ENCODE data around the gene PADI3. TPM values are rescaled to one million over a fixed set of nuclear protein-coding genes. Genes with fewer than 3 reads are reported as not detected.
"Not testable (repeated sequence)": the region's sequence is repeated elsewhere in the genome, so short reads cannot be mapped to it uniquely, and the experiment has no call there.

The PADI3 gene
- polyA plus RNA-seq, 2 donors = 14.1 to 31.0 TPM

DNA sequence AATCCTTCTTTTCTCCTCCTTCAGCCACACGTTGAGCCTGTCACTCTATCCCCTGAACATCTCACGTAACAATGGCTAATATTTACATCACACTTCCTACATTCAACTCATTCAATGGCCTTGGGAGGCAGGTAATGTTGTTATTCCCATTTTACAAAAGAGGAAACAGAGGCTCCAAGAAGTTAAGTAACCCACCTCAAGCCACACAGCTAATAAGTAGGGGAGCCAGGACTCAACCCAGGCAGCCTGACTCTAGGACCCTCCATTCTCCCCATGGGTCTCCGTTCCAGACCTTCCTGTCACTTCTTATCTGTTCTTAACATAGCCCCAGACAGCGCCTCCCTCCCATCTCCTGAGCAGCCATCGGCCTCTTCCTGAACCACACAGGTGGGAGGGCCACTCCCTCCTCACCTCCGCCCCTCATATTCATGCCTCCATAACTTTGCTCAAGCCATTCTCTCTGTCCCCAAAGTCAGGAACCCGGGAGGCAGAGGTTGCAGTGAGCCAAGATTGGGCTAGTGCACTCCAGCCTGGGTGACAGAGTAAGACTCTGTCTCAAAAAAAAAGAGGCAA lies 61.3 kb downstream of the PADI3 start:
- Histone ChIP-seq H3K9me3 (ENCODE audit: control insufficient read depth in 2 of 2, insufficient read depth in 1 of 2, low read depth in 1 of 2, low read length in 1 of 2) (no peaks in the 10 kb centered on the region), H3K27ac (ENCODE audit: low read depth in 2 of 2, low read length in 1 of 2) (no peak overlapping the region), H3K27me3 (ENCODE audit: control insufficient read depth in 1 of 2, insufficient read depth in 2 of 2, low read length in 2 of 2) (no peaks in the 10 kb centered on the region), H3K36me3 (ENCODE audit: control insufficient read depth in 2 of 2, insufficient read depth in 2 of 2, low read length in 1 of 2) (no peaks in the 10 kb centered on the region), H3K4me1 (ENCODE audit: control insufficient read depth in 2 of 2, insufficient read depth in 2 of 2, low read length in 1 of 2) (peaks cover 0 to 10% of the 10 kb centered on the region in 2 donors), H3K4me3 (ENCODE audit: low read depth in 1 of 2, low read length in 2 of 2) (no peak overlapping the region)
- 65 to 68% methylated on average over 7 of the region's 7 CpGs for WGBS, 2 donors

DNA sequence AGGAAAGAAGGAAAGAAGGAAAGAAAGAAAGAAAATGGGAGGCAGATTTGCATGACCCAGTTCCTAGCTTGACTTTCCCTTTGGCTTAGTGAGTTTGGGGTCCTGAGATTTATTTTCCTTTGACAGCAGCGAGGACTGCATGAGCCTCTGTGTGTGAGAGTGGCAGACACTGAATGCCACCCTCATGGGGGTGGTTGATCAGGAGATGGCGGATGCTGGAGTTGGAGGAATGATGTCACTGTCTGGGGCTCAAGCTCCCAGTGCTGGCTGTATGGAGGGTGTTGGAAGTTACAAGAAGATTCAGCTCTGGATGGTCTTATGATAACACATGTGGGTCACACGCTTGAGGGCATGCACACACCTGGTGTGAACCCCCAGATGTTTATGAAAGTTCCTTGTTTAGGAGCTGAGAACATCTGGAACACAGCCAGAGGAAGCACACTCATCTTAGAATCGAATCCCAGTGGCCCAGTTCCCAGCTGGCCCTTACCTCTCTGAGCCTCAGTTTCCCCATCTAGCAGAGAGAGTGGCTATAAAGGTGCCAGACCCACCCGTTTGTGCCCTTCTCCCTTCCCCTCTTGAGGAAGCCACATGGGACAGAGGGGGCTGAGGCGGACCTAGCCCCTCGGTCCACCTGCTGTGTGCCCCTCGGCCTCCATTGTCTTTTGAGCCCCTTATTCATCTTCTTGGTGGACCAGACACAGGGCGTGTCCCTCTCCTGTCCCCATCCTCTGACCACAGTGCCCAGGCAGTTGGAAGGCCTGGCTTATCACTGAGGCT lies 64.8 kb downstream of the PADI3 start:
- Histone ChIP-seq H3K27me3 (ENCODE audit: control insufficient read depth in 1 of 2, insufficient read depth in 2 of 2, low read length in 2 of 2) (no peaks in the 10 kb centered on the region), H3K4me3 (ENCODE audit: low read depth in 1 of 2, low read length in 2 of 2) (no peak overlapping the region), H3K27ac (ENCODE audit: low read depth in 2 of 2, low read length in 1 of 2) (no peak overlapping the region), H3K36me3 (ENCODE audit: control insufficient read depth in 2 of 2, insufficient read depth in 2 of 2, low read length in 1 of 2) (no peaks in the 10 kb centered on the region), H3K4me1 (ENCODE audit: control insufficient read depth in 2 of 2, insufficient read depth in 2 of 2, low read length in 1 of 2) (peaks cover 0 to 4% of the 10 kb centered on the region in 2 donors), H3K9me3 (ENCODE audit: control insufficient read depth in 2 of 2, insufficient read depth in 1 of 2, low read depth in 1 of 2, low read length in 1 of 2) (no peaks in the 10 kb centered on the region)
- whole genome bisulfite sequencing, 2 donors = 79 to 83% methylated on average over 9 of the region's 9 CpGs

DNA sequence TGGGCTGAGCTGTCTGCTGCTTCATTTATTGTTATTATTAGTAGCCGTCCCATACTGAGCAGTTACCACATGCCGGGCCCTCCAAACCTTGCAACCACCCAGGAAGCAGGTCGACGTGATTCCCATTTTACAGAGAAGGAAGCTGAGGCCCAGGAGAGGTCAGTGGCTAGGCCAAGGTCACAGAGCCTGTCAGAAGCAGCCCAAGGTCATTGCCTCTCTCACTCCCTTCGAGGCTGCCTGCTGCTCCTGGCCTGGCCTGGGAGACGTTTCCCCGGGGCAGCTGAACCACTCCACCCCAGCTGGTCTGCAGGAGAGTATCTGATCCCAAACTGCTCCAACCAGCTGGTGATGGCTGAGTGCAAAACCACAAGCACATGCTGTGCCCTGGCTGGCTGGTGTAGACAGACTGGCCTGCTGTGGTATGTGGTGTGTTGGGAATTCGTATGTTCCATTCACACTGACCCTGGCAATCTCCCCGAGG lies 65.6 kb downstream of the PADI3 start:
- Histone ChIP-seq H3K27me3 (ENCODE audit: control insufficient read depth in 1 of 2, insufficient read depth in 2 of 2, low read length in 2 of 2) (no peaks in the 10 kb centered on the region), H3K4me3 (ENCODE audit: low read depth in 1 of 2, low read length in 2 of 2) (no peak overlapping the region), H3K9me3 (ENCODE audit: control insufficient read depth in 2 of 2, insufficient read depth in 1 of 2, low read depth in 1 of 2, low read length in 1 of 2) (no peaks in the 10 kb centered on the region), H3K27ac (ENCODE audit: low read depth in 2 of 2, low read length in 1 of 2) (no peak overlapping the region), H3K36me3 (ENCODE audit: control insufficient read depth in 2 of 2, insufficient read depth in 2 of 2, low read length in 1 of 2) (no peaks in the 10 kb centered on the region), H3K4me1 (ENCODE audit: control insufficient read depth in 2 of 2, insufficient read depth in 2 of 2, low read length in 1 of 2) (peaks cover 0 to 3% of the 10 kb centered on the region in 2 donors)
- 58 to 61% methylated on average over 9 of the region's 9 CpGs for WGBS, 2 donors

DNA sequence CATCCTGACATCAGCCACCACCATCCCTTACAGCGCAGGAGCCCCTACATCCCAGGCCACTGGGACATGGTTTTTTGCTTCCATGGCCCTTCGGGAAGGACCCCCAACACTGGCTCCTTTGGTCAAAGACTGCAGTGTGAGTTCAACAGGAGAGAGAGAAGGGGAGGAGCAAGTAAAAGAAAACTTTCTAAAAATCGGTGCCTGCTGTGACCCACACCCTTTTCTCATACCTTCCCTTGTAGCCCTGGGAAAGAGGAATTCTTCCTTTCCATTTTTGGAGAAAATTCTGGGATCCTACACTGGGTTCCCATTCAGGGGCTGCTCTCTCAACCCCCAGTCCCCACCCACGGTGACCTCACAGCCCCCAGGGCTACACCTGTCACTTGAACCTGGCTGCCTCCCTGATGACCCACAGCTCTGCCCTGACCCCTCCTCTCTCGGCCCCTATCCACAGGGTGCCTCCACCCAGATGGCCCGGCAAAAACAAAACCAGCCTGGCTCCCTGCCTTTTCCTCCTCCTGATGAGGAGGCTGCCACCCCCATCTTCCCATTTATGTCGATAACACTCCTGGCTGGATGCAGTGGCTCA lies 66.7 kb downstream of the PADI3 start:
- H3K4me3 ChIP-seq (ENCODE audit: low read depth in 1 of 2, low read length in 2 of 2) = no peak overlapping the region

DNA sequence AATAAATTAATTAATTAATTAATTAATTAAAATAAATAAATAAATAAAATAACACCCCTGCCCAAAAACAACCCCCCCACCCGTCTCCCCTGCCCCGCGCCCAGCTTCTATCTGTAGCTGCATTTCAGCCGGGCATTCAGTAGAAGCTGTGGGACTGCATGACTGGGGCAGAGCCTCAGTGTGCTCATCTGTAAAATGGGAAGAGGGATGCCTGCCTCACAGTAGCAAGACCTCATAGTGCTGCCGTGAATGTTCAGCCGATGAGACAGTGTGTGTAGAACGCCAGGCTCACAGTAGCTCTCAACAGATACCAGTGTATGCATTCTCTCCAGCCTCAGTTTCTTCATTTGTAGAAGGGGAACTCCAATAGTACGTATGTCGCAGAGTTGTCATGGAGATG lies 67.8 kb downstream of the PADI3 start:
- H3K27me3 ChIP-seq (ENCODE audit: control insufficient read depth in 1 of 2, insufficient read depth in 2 of 2, low read length in 2 of 2) = no peaks in the 10 kb centered on the region
- 83 to 84% methylated on average over 9 of the region's 9 CpGs for WGBS, 2 donors

More for the DNA sequence above, 66.7 kb downstream of the PADI3 start:
- 45 to 48% methylated on average over 7 of the region's 7 CpGs for WGBS, 2 donors
- Histone ChIP-seq H3K36me3 (ENCODE audit: control insufficient read depth in 2 of 2, insufficient read depth in 2 of 2, low read length in 1 of 2) (no peaks in the 10 kb centered on the region), H3K27me3 (ENCODE audit: control insufficient read depth in 1 of 2, insufficient read depth in 2 of 2, low read length in 2 of 2) (no peaks in the 10 kb centered on the region), H3K27ac (ENCODE audit: low read depth in 2 of 2, low read length in 1 of 2) (no peak overlapping the region), H3K4me1 (ENCODE audit: control insufficient read depth in 2 of 2, insufficient read depth in 2 of 2, low read length in 1 of 2) (no peaks in the 10 kb centered on the region), H3K9me3 (ENCODE audit: control insufficient read depth in 2 of 2, insufficient read depth in 1 of 2, low read depth in 1 of 2, low read length in 1 of 2) (no peaks in the 10 kb centered on the region)

DNA sequence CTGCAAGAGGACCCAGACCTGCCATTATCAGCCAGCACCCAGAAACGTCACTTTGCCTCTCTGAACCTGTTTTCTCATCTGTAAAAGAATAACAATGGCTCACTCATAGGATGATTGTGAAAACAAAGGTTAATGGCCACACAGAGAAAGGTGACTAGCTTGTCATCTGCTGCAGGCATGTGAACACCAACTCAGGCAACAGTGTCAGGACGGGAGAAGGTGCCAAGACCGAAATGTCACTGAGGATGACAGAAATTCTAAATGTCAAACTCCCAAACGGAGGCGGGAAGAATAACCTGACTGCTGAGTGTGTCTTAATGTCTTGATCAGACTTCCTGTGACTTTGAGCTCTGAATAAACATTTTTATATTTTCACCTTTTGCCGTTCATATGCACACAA lies 69.4 kb downstream of the PADI3 start:
- no peaks in the 10 kb centered on the region for H3K27me3 ChIP-seq (ENCODE audit: control insufficient read depth in 1 of 2, insufficient read depth in 2 of 2, low read length in 2 of 2)
- no peak overlapping the region for H3K4me3 ChIP-seq (ENCODE audit: low read depth in 1 of 2, low read length in 2 of 2)
- no peaks in the 10 kb centered on the region for H3K9me3 ChIP-seq (ENCODE audit: control insufficient read depth in 2 of 2, insufficient read depth in 1 of 2, low read depth in 1 of 2, low read length in 1 of 2)
- no peak overlapping the region for H3K27ac ChIP-seq (ENCODE audit: low read depth in 2 of 2, low read length in 1 of 2)
- H3K4me1 ChIP-seq (ENCODE audit: control insufficient read depth in 2 of 2, insufficient read depth in 2 of 2, low read length in 1 of 2) = no peaks in the 10 kb centered on the region
- no peaks in the 10 kb centered on the region for H3K36me3 ChIP-seq (ENCODE audit: control insufficient read depth in 2 of 2, insufficient read depth in 2 of 2, low read length in 1 of 2)
- 51 to 56% methylated on average over 6 of the region's 6 CpGs for WGBS, 2 donors

More for the DNA sequence above, 67.8 kb downstream of the PADI3 start:
- Histone ChIP-seq H3K27ac (ENCODE audit: low read depth in 2 of 2, low read length in 1 of 2) (no peak overlapping the region), H3K9me3 (ENCODE audit: control insufficient read depth in 2 of 2, insufficient read depth in 1 of 2, low read depth in 1 of 2, low read length in 1 of 2) (no peaks in the 10 kb centered on the region), H3K36me3 (ENCODE audit: control insufficient read depth in 2 of 2, insufficient read depth in 2 of 2, low read length in 1 of 2) (no peaks in the 10 kb centered on the region), H3K4me1 (ENCODE audit: control insufficient read depth in 2 of 2, insufficient read depth in 2 of 2, low read length in 1 of 2) (no peaks in the 10 kb centered on the region), H3K4me3 (ENCODE audit: low read depth in 1 of 2, low read length in 2 of 2) (no peak overlapping the region)

DNA sequence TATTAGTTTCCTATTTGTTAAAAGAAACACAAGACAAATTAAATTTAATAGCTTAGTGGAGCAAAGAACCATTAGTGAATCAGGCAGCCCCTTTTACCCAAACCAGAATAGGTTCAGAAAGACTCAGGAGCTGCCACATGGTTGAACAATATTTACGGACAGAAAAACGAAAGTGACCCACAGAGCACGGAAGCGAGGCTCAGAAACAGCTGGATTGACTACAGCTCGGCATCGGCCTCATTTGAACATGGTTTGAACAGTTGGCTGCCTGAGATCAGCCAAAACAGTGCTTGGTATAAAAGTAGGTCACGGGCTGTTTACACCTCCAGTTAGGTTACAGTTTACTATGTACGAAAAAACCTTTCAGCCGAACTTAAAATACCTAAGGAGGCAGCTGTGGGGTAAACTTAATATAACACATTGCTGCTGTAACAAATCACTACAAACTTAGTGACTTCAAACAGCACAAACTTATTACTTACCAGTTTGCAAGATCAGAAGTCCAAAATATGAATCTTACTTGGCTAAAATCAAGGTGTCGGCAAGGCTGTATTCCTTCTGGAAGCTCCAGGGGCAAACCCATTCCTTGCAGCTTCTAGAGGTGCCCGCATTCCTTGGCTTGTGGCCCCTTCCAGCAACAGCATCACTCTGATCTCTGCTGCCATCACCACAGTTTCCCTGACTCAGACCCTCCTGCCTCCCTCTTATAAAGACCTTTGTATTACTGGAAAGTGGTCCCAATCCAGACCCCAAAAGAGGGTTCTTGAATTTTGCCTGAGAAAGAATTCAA lies 70.9 kb downstream of the PADI3 start:
- Histone ChIP-seq H3K27ac (ENCODE audit: low read depth in 2 of 2, low read length in 1 of 2) (no peak overlapping the region), H3K9me3 (ENCODE audit: control insufficient read depth in 2 of 2, insufficient read depth in 1 of 2, low read depth in 1 of 2, low read length in 1 of 2) (no peaks in the 10 kb centered on the region), H3K4me1 (ENCODE audit: control insufficient read depth in 2 of 2, insufficient read depth in 2 of 2, low read length in 1 of 2) (no peaks in the 10 kb centered on the region), H3K27me3 (ENCODE audit: control insufficient read depth in 1 of 2, insufficient read depth in 2 of 2, low read length in 2 of 2) (no peaks in the 10 kb centered on the region), H3K4me3 (ENCODE audit: low read depth in 1 of 2, low read length in 2 of 2) (no peak overlapping the region), H3K36me3 (ENCODE audit: control insufficient read depth in 2 of 2, insufficient read depth in 2 of 2, low read length in 1 of 2) (no peaks in the 10 kb centered on the region)
- 84 to 88% methylated on average over 11 of the region's 11 CpGs for WGBS, 2 donors

DNA sequence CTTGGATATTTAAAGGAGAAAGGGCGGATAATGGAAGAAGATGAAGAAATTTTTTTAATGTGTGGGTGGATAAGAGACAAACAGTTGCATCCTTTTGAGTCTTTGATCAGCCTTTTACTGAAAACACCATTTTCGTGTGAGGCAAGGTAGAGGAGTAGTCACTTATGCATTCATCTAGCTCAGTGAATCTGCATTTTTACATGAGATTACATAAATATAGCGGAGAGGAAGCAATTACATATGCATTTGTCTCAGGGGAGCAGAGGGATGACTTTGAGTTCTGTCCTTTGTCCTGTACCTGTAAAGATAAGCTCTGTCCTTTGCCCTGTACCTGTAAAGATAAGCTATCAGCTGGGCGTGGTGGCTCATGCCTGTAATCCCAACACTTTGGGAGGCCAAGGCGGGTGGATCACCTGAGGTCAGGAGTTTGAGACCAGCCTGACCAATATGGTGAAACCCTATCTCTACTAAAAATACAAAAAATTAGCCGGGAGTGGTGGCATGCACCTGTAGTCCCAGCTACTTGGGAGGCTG lies 73.0 kb downstream of the PADI3 start:
- not testable (repeated sequence) for H3K27ac ChIP-seq (ENCODE audit: low read depth in 2 of 2, low read length in 1 of 2); H3K27me3 ChIP-seq (ENCODE audit: control insufficient read depth in 1 of 2, insufficient read depth in 2 of 2, low read length in 2 of 2); H3K4me3 ChIP-seq (ENCODE audit: low read depth in 1 of 2, low read length in 2 of 2); H3K4me1 ChIP-seq (ENCODE audit: control insufficient read depth in 2 of 2, insufficient read depth in 2 of 2, low read length in 1 of 2); H3K9me3 ChIP-seq (ENCODE audit: control insufficient read depth in 2 of 2, insufficient read depth in 1 of 2, low read depth in 1 of 2, low read length in 1 of 2); H3K36me3 ChIP-seq (ENCODE audit: control insufficient read depth in 2 of 2, insufficient read depth in 2 of 2, low read length in 1 of 2)
- WGBS, 2 donors = 76 to 84% methylated on average over 6 of the region's 6 CpGs

DNA sequence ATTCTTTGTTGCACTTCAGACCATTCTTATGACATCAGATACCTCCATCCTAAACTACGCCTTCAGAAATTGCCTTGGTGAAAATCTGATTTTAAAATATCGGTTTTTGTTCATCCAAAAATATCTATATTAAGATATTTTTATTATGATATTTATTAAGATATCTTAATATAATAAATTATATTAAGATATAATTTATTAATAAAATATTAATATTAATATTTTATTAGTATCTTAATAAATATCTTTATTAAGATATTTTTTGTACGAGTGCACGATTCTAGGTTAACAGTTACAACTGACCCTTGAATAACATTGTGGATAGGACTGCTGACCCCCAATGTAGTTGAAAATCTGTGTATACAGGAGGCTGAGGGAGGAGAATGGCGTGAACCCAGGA lies 80.0 kb downstream of the PADI3 start:
- Histone ChIP-seq H3K27ac (ENCODE audit: low read depth in 2 of 2, low read length in 1 of 2) (no peak overlapping the region), H3K27me3 (ENCODE audit: control insufficient read depth in 1 of 2, insufficient read depth in 2 of 2, low read length in 2 of 2) (no peaks in the 10 kb centered on the region), H3K4me1 (ENCODE audit: control insufficient read depth in 2 of 2, insufficient read depth in 2 of 2, low read length in 1 of 2) (no peaks in the 10 kb centered on the region), H3K36me3 (ENCODE audit: control insufficient read depth in 2 of 2, insufficient read depth in 2 of 2, low read length in 1 of 2) (no peaks in the 10 kb centered on the region), H3K4me3 (ENCODE audit: low read depth in 1 of 2, low read length in 2 of 2) (no peak overlapping the region), H3K9me3 (ENCODE audit: control insufficient read depth in 2 of 2, insufficient read depth in 1 of 2, low read depth in 1 of 2, low read length in 1 of 2) (no peaks in the 10 kb centered on the region)
- WGBS, 2 donors = 75 to 77% methylated on average over 5 of the region's 5 CpGs
